GM19043 (cell line): ENCODE data around the gene NDOR1.

Experiments used
- ATAC-seq: cut with Tn5 transposase; IDR thresholded peaks from one replicate; pipeline ENCODE4 v1.9.1; 2021; ENCODE audit warnings: low read depth; ENCODE audit not compliant: unreplicated experiment

The NDOR1 gene

DNA sequence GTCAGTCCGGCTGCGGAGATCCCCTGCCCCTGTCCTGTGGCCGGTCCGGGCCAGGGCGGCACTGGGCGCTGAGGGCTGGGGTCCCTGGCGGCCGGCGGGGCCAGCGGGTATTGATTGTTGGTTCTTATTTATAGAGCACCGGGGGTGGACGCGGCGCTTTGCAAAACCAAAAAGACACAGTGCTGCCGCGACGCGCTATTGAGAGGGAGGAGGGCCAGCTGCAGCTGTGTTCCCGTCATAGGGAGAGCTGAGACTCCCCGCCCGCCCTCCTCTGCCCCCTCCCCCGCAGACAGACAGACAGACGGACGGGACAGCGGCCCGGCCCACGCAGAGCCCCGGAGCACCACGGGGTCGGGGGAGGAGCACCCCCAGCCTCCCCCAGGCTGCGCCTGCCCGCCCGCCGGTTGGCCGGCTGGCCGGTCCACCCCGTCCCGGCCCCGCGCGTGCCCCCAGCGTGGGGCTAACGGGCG lies 38.2 kb upstream of the NDOR1 start:
- ATAC-seq, result no peak

DNA sequence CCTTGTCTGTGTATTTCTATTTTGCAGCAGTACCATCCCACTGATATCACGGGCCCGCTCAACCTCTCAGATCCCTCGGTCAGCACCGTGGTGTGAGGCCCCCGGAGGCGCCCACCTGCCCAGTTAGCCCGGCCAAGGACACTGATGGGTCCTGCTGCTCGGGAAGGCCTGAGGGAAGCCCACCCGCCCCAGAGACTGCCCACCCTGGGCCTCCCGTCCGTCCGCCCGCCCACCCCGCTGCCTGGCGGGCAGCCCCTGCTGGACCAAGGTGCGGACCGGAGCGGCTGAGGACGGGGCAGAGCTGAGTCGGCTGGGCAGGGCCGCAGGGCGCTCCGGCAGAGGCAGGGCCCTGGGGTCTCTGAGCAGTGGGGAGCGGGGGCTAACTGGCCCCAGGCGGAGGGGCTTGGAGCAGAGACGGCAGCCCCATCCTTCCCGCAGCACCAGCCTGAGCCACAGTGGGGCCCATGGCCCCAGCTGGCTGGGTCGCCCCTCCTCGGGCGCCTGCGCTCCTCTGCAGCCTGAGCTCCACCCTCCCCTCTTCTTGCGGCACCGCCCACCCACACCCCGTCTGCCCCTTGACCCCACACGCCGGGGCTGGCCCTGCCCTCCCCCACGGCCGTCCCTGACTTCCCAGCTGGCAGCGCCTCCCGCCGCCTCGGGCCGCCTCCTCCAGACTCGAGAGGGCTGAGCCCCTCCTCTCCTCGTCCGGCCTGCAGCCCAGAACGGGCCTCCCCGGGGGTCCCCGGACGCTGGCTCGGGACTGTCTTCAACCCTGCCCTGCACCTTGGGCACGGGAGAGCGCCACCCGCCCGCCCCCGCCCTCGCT lies 37.5 kb upstream of the NDOR1 start:
- no peak for ATAC-seq

DNA sequence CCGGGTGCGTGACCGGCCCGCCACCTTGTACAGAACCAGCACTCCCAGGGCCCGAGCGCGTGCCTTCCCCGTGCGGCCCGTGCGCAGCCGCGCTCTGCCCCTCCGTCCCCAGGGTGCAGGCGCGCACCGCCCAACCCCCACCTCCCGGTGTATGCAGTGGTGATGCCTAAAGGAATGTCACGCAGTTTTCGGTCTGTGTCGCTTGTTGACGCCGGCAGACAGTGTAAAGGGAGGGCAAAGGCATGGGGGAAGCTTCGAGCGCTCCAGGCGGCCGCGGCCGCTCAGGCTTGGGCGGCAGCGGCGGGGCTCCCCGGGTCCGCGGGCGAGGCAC lies 37.0 kb upstream of the NDOR1 start:
- no peak for ATAC-seq

DNA sequence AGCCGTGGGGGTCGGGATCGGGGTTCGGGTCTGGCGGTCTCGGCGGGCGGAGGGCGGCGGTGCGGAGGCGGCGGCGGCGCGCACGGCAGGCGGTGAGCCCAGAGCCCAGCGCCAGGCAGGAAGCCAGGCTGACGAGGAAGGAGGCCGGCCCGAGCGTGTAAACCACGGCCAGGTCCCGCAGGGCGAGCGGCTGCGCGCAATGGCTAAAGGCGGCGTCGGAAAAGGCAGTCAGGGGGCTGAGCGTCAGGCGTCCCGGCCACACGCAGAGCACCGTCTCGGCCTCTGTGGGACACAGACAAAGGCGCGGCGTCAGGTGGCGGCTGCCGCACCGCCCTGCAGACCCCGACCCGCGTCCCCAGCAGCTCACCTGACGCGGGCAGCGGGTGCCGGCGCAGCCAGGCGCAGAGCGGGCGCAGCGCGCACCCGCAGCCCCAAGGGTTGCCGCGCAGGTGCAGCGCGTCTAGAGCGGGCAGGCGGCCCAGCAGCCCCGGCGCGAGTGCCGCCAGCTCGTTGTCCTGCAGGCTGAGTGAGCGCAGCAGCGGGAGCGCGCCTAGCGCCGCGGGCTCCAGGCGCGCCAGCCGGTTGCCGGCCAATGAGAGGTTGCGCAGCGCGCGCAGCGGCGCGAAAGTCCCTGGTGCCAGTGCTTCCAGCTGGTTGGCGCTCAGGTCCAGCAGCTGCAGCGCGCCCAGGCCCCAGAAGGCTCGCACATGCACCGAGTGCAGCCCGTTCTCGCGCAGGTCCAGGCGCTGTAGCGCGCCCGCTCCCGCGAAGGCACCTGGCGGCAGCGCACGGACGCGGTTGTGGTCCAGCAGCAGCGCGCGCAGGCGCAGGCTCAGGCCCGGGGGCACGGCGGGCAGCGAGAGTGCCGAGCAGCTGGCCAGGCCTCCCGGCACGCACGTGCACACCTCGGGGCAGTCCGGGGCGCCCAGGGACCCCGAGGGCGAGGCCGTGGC lies 36.3 kb upstream of the NDOR1 start:
- no peak for ATAC-seq

DNA sequence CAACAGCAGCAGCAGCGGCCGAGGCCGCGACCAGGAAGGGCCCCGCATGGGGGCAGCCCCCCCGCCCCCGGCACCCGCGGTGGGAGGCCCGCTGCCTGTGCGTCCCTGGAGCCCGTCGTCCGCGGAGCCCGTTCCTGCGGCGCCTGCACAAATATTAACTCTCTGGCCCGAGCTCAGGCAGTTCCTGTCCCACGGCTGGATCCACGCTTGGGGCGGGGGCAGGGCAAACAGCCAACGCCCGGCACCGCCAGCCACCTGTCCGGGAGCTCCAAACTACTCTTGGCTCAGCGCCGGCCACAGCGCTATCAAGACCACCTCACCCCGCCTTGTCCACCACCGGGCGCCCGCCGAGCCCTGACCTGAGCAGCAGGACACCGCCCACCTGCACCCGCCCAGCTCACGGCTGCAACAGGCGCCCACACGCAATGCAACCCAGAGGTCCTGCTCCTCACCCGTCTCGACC lies 35.6 kb upstream of the NDOR1 start, which contains the start of gene LRRC26:
TSS of gene LRRC26 (minus strand) at position 156 of the 463 bp plus-strand sequence. CDS start at position 48, 108 bp downstream.
- no peak for ATAC-seq

DNA sequence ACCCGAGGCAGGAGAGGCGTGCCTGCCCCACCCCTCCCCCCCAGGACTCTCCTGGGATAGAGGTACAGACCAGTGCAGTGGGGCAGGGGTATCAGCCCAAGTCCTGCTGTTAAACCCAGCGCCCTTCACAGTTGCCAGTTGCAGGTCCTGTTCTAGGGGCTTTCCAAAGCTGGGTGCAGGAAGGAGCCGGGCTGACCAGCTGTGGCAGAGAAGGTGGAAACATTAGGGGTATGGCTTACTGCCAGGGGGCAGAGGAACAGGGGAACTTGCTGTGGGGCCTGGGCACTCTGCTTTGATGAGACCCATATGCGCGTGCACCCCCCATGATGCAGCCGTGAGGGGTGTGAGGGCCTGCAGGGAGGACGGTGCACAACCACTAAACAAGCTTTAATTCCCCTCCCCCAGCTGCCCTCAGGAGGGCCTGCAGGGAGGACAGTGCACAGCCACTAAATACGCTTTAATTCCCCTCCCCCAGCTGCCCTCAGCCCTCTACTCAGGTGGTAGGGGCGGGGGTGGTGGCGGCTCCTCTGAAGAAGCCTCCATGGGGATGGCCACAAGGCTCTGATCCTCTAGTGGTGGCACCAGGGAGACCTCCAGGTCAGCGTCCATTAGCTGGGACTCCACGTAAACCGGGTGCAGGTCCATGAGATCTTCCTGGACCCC lies 34.9 kb upstream of the NDOR1 start:
- ATAC-seq, result no peak

DNA sequence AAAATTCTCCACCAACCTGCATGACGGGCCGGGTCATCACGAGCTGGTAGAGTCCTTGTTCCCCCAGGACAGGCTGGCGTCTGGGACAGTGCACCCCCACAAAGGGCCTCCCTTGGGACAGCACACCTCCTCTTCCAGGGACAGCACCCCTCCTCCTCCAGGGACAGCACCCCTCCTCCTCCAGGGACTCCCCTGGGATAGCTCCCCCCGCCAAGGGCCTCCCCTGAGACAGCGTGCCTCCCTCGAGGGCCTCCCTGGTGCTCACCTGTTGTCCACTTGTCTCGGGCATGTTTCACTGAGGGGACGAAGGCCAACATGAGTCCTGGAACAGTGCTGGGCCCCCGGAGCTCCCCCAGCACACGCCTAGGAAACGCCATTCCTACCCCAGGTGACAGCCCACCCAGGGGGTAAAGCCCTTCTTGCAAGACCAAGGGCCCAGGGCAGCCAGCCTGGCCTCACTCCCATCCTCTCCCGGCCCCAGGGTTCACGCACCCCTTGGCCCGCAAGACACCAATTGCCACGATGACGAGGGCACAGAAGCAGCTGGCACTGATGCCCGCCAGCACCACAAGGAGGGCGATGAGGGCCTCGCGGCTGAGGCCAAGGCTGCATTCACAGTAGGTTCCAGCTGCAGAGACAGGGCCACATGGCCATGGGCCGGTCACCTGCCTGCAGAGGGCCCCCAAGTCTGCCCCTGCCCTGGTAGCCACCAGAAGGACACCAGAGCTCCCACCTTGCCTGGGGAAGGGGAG lies 34.2 kb upstream of the NDOR1 start:
- ATAC-seq, result no peak

DNA sequence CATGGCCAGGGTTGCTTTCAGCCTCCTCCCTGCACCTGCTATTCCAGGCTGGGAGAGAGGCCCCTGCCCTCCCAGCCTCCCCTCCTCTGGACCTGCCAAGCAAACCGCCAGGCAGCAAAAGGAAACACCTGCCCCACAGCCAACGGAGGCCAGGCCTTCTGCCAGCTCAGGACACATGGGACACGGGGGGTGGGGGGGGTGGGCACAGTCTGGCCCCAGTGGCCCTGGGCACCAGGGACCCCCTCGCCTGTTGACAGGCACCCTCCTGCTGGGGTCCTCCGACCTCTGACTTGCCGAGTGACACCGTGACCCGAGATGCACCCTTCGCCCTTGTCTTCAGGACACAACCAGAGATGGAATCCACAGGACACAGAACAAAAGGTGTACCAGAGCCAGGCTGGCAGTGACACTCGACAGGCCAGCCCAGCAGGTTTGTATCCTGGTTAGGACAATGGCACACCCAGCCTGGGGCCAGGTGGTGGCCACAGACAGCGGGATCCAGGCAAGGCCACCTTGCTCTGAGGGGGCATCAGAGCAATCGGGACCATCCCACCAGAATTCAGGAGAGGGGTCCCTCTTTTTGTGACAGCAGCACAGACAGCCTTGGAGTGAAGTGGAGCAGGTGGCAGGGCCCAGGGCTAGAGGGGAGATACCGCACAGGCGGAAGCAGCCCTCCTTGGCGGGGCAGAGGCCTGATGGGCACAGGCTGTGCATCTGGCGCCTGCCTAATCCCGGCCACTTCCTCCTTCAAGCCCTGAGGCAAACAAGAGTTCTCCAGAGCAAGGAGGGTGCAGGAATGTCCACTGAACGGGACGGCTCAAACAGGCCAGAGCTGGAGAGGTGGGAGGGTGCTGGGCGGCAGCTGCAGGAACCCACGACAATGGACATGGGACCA lies 32.4 kb upstream of the NDOR1 start:
- ATAC-seq, result no peak

DNA sequence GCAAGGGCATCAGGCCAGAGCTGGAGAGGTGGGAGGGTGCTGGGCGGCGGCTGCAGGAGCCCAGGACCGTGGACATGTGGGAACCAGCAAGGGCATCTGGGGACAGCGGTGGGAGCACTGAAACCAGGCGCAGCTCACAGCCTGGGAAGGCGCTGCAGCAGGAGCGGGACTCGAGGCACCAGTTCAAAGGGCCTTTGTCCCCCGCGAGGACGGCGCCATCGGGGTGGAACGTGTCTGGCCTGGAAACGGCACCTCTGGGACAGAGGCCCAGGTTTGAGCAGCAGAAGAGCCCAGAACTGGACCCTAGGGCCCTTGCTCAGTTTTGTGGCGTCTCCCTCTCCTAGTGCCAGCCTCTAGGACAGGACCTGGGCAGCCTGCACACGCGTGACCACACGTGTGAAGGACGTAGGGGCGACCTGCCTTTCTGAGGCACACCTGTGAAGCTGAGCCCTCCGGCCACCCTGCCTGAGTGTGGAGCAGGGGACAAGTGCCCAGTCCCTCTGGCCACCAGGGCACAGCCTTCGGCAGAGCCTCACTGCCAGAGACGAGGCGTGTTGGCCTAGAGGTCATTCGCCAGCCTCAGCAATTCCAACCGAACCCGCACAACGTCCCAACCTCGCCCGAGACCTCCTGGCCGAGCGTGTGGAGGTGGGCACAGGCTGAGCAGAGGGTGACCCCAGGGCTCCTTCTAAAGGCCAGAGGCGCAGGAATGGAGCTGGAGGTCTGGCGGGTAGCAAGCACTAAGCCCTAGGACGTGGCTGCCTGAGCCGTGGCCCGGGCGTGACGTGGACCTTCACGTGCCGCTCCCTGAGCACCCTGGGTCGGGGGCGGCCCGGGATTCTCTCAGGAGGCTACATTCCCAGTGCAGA lies 31.5 kb upstream of the NDOR1 start:
- ATAC-seq, result no peak

DNA sequence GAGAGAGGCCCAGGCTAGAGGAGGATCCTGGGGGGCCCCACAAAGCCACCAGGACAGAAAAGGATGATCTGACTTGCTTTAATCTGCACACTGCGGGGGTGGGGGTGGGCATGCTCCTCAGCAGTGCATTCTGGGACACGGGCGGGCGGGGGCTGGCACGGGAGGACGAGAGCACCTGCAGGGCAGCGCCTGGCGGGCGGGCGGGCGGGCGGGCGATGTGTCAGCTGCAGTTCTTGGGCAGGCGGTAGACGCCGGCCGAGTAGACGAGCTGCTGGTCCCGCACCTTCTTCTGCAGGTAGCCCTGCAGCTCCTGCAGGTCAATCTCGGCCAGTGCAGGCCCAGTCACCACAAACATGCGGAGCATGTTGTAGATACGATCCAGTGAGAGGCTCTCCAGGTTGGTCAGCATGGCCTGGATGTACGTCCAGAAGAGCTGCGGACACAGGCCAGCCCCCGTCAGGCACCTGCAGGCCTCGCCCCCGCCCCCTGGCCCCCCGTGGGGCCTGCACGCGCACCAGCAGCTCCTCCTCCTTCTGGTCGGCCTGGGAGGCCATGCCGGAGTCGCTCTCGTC lies 30.7 kb upstream of the NDOR1 start:
- ATAC-seq, result no peak

DNA sequence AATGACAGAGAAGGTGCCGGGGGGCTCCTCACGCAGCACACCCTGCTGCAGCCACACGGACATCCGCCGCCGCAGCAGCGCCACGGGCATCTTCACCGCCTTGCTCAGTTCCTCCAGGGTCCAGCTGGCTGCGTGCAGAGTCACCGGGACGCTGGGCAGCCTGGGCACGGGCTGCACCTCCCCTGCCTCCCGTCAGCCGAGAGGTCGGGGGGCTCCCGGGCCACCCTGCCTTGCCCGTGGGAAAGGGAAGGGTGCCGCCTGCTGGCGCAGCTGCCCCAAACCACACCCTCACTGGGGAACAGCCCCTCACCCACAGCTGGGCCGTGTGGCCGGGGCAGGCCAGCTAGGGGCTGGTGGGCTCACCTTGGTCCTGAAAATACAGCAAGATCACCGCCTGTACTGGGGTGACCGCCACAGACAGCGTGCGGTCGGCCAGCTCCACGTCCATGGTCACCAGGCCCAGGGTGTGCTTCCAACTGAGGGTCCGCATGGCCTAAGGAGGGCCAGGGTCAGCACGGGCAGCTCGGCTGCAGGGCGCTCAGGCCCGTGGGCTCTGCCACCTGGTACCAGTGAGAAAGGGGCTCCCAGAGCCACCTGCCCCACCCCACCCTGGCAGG lies 30.0 kb upstream of the NDOR1 start:
- ATAC-seq, result no peak

DNA sequence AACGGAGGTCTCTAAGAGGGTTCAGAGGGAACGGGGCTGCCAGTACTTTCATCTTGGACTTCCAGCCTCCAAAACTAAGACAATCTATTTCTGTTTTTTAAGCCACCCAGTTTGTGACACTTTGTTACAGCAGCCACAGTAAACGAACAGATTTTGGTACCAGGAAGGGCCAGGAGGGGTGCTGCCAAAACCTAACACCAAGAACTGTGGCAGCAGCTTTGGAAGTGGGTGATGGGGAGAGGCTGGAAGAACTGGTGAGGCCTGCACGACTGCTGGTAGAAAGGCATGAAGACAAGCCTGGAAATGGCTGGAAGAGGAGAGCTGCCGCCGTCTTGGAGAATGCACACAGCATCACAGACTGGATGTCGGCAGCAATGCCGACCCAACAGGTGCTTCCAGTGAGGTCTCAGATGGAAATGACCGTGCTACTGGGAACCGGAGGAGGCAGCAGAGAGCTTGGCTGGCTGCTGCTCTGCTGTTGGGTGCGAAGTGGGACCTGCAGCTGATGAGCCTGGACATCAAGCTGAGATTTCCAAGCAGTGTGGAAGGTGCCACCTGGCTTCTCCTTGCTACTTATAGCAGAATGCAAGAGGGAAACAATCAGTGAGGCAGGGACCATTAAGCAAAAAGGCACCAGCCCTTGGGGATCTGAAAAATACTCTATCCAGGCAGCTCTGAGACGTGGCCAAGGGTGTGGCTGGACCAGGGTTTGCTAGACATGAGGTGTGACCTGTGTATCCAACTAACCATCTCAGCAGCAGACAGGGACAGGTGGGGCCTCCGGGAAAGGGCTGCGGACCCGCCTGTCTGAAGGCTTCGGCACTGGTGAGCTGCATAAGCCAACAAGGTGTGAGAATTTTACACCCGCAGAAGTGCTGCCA lies 29.0 kb upstream of the NDOR1 start:
- ATAC-seq, result no peak

DNA sequence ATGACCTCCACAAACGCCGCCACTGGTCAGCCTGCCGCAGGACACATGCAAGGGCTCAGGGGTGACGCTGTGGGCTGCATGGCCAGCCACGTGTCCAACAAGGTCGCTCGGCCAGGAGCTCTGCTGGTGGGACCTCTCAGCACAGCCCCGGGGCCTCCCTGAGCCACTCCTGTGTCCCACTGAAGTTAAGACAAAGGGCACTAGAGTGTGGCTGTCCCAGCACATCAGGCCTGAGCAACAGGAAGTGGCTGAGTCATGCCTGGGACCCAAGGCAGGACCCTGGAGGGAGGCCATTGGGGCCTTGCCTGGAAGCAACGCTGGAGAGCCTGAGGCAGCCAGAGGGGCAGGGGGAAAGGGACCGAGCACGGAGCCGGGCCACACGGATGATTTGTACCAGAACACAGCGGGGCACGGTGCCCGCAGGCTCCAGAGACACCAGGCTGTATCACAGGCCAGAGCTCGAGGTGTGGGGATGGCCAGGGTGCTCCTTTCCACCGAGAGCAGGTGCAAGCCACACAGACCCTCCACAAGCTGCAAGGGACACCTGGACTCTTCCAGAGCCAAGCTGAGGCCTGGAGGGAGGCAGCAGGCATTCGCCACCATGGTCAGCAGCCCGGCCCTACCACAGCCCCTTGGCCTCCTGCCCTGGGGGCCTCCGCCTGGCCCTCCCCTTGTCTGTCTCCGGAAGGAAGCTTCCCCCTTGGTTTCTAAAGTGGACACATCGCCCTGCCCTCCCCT lies 27.1 kb upstream of the NDOR1 start:
- ATAC-seq, result no peak

DNA sequence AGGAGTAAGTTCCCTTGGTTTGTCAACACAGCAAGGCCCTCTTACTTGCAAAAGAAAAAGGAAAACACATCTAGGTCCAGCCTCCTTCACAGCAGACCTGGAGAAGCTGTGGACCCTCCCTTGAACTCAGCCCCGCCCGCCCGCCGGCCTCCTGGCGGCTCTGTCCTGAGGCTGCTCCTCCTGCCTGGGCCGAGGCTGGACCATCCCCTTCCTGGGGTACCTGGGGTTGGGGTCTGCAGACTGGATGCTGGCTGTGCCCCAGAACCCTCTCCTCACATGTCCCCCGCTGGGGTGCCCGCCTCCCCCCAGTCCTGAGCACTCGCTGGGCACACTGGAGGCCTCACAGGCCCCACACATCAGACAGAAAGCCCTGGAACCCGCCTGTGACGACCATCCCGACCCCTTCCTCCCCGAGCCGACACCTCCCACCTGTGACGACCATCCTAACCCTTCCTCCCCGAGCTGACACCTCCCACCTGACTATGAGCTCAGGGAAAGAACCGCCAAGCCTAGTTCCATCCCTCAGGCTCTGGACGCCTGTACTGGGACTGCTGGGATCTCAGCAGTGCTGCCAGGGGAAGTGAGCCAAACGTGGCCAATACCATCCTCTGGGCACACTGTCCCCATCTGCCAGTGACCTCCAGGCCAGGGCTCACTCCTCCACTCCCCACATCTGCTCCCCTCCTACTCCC lies 26.4 kb upstream of the NDOR1 start:
- ATAC-seq, result no peak

DNA sequence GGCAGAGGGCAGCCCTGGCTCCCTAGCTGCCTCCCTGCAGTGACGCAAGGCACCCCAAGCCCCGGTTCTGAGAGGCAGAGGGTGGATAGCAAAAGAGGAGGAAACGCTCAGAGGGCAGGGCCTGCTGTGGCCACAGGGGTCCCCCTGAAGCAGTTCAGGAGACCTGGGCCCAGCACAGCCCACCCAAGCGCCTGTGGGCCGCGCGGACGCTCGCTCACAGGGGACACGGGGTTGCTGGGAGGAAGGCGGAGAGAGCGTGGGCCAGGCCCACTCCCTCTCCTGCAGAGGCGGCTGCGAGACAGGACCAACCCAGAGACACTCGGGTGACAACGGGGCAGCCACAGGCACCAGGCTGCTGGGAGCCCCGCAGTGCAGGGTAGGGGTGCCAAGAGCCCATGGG lies 25.7 kb upstream of the NDOR1 start:
- ATAC-seq, result no peak
